Activated CD8-positive, alpha-beta T cell treated with anti-CD3 and anti-CD28 coated beads for 36 hours (primary cell): ENCODE results near the gene FIS1. TPM values are rescaled to one million over a fixed set of nuclear protein-coding genes. Genes with fewer than 3 reads are reported as not detected.
"Not testable (repeated sequence)": the region's sequence is repeated elsewhere in the genome, so short reads cannot be mapped to it uniquely, and the experiment has no call there.

ENCODE experiments used
- ATAC-seq: fragments of 200-7000 bp; cut with Tn5 transposase; one replicate; pipeline ENCODE4 v1.10.0; 2021; ENCODE audit warnings: mild to moderate bottlenecking, moderate library complexity
- CTCF ChIA-PET: fragments of 350-600 bp; sonication (Branson Sonifier 250); formaldehyde crosslinking; loops from one replicate; lab custom pipeline; 2021; ENCODE audit warnings: antibody characterized with exemption; lab: Charles Lee
- POLR2A ChIA-PET: fragments of 350-600 bp; sonication (Branson Sonifier 250); formaldehyde crosslinking; loops from one replicate; lab custom pipeline; 2021; ENCODE audit warnings: antibody characterized with exemption; lab: Charles Lee
- DNase-seq: peaks from one replicate; pipeline ENCODE4 v3.0.0-alpha.2; 2020
- H3K27ac Mint-ChIP-seq: one replicate; pipeline ENCODE4 v1.8.0; 2021; ENCODE audit warnings: mild to moderate bottlenecking, mixed read lengths
- H3K27me3 Mint-ChIP-seq: one replicate; pipeline ENCODE4 v1.8.0; 2021; ENCODE audit warnings: mixed read lengths
- H3K36me3 Mint-ChIP-seq: one replicate; pipeline ENCODE4 v1.8.0; 2021; ENCODE audit warnings: low read depth, mixed read lengths
- H3K4me1 Mint-ChIP-seq: one replicate; pipeline ENCODE4 v1.8.0; 2021; ENCODE audit warnings: low read depth, mixed read lengths
- H3K4me3 Mint-ChIP-seq: one replicate; pipeline ENCODE4 v1.8.0; 2021; ENCODE audit warnings: mild to moderate bottlenecking, moderate library complexity, mixed read lengths
- H3K9me3 Mint-ChIP-seq: one replicate; pipeline ENCODE4 v1.8.0; 2021; ENCODE audit warnings: mixed read lengths
- intact Hi-C: fragments of 100-400 bp; cut with micrococcal nuclease; formaldehyde crosslinking; loops from one replicate; pipeline ENCODE4 v1.10.0; 2022
- total RNA-seq, 2 experiments: library from RNA; stranded (reverse); gene quantifications; one replicate each; pipeline ENCODE4 v1.2.3, GENCODE V29; 2021
- TF ChIP-seq, protein P1 (sequence below): fragments of 200-600 bp; IDR thresholded peaks from one replicate; pipeline ENCODE4 v1.8.0; 2022; ENCODE audit warnings: antibody characterized with exemption, mild to moderate bottlenecking

Gene FIS1
- total RNA-seq, 2 experiments from 2014 or later = 86.5 to 96.8 TPM

DNA sequence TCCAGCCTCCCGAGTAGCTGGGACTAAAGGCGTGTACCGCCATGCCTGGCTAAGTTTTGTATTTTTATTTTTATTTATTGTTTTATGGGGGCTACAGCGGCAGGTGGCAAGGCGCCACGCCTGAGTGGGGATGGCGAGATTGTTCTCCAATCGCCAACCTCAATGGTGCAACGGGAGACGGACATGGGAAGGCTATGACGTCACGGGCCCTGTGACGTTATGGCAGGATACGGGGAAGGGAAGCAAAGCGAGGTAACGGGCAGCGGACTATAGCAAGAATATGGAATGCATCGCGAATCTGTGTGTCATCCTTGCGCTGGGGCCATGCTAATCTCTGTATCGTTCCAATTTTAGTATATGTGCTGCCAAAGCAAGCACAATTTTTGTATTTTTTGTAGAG lies 24.8 kb upstream of the FIS1 start:
- TF ChIP-seq, protein P1, sequence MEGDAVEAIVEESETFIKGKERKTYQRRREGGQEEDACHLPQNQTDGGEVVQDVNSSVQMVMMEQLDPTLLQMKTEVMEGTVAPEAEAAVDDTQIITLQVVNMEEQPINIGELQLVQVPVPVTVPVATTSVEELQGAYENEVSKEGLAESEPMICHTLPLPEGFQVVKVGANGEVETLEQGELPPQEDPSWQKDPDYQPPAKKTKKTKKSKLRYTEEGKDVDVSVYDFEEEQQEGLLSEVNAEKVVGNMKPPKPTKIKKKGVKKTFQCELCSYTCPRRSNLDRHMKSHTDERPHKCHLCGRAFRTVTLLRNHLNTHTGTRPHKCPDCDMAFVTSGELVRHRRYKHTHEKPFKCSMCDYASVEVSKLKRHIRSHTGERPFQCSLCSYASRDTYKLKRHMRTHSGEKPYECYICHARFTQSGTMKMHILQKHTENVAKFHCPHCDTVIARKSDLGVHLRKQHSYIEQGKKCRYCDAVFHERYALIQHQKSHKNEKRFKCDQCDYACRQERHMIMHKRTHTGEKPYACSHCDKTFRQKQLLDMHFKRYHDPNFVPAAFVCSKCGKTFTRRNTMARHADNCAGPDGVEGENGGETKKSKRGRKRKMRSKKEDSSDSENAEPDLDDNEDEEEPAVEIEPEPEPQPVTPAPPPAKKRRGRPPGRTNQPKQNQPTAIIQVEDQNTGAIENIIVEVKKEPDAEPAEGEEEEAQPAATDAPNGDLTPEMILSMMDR = no peak
- H3K27ac Mint-ChIP-seq = no peak overlapping the region
- DNase-seq (no peak), ATAC-seq (no peak)
- H3K4me1 Mint-ChIP-seq = no peaks in the 10 kb centered on the region
- POLR2A ChIA-PET = no interaction called here
- CTCF ChIA-PET = no interaction called here
- H3K27me3 Mint-ChIP-seq = peaks cover 10% of the 10 kb centered on the region
- intact Hi-C loops = no loop called here
- H3K36me3 Mint-ChIP-seq = no peaks in the 10 kb centered on the region
- H3K4me3 Mint-ChIP-seq = no peak overlapping the region
- no peaks in the 10 kb centered on the region for H3K9me3 Mint-ChIP-seq

GRCh38 chr7:101265622-101266516 lies 21.0 kb upstream of the FIS1 start:
- Mint-ChIP-seq H3K9me3 (no peaks in the 10 kb centered on the region), H3K27me3 (peaks cover 5% of the 10 kb centered on the region), H3K27ac (no peak overlapping the region), H3K36me3 (no peaks in the 10 kb centered on the region), H3K4me3 (no peak overlapping the region), H3K4me1 (no peaks in the 10 kb centered on the region)
- POLR2A ChIA-PET = no interaction called here
- CTCF ChIA-PET = interaction anchor here (0.7 to 1.5 kb wide), 3 partner anchors 21 to 50 kb away, joined by 3 read pairs; partner anchors contain the start of gene FIS1
- ATAC-seq (no peak), DNase-seq (no peak)
- intact Hi-C loops = no loop called here
- TF ChIP-seq, protein P1 = no peak

- H3K4me3 Mint-ChIP-seq, H3K27me3 Mint-ChIP-seq, H3K36me3 Mint-ChIP-seq, ATAC-seq, H3K27ac Mint-ChIP-seq, H3K9me3 Mint-ChIP-seq, DNase-seq, H3K4me1 Mint-ChIP-seq, intact Hi-C loops: not testable (repeated sequence)
- POLR2A ChIA-PET = interaction anchor here (1.3 kb wide), 1 partner anchor 14 kb away, joined by 3 read pairs; no protein-coding TSS in a partner anchor
- CTCF ChIA-PET = interaction anchor here (1.5 kb wide), 1 partner anchor 20 kb away, joined by 3 read pairs; the partner anchor contains the start of gene FIS1
Observed at GRCh38 chr7:101264102-101264706, 19.3 kb upstream of the FIS1 start.

GRCh38 chr7:101258243-101258731 lies 13.4 kb upstream of the FIS1 start:
- POLR2A ChIA-PET = no interaction called here
- Mint-ChIP-seq H3K9me3 (no peaks in the 10 kb centered on the region), H3K4me1 (no peaks in the 10 kb centered on the region), H3K27me3 (peaks cover 2% of the 10 kb centered on the region), H3K36me3 (no peaks in the 10 kb centered on the region), H3K4me3 (no peak overlapping the region), H3K27ac (no peak overlapping the region)
- TF ChIP-seq, protein P1 = no peak
- CTCF ChIA-PET = interaction anchor here (0.7 to 1.4 kb wide), 3 partner anchors 14 to 32 kb away, joined by 3 to 8 read pairs (median 4); no protein-coding TSS in a partner anchor
- DNase-seq (no peak), ATAC-seq (no peak)
- intact Hi-C loops = no loop called here

GRCh38 chr7:101255796-101256195 lies 10.9 kb upstream of the FIS1 start:
- Mint-ChIP-seq H3K4me3 (no peak overlapping the region), H3K27me3 (no peaks in the 10 kb centered on the region), H3K36me3 (peaks cover 9% of the 10 kb centered on the region), H3K4me1 (peaks cover 9% of the 10 kb centered on the region), H3K9me3 (no peaks in the 10 kb centered on the region), H3K27ac (no peak overlapping the region)
- DNase-seq = no peak
- TF ChIP-seq, protein P1 = no peak
- no peak for ATAC-seq
- ChIA-PET CTCF (interaction anchor here (1.0 to 4.9 kb wide), 2 partner anchors 27 to 63 kb away, joined by 3 to 20 read pairs; no protein-coding TSS in a partner anchor), POLR2A (interaction anchor here (1.5 kb wide), 1 partner anchor 12 kb away, joined by 4 read pairs; no protein-coding TSS in a partner anchor)
- intact Hi-C loops = no loop called here

DNA sequence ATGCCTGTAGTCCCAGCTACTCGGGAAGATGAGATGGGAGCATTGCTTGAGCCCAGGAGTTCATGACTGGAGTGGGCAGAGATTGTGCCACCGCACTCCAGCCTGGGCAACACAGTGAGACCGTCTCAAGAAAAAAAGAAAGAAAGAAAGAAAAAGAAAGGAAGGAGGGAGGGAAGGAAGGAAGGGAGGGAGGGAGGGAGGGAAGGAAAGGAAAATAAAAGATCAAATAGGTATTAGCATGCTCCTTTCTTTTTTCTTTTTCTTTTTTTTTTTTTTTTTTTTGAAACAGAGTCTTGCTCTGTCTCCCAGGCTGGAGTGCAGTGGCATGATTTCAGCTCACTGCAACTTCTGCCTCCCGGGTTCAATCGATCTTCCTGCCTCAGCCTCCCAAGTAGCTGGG lies 8.3 kb upstream of the FIS1 start:
- intact Hi-C loops, ATAC-seq, DNase-seq, H3K9me3 Mint-ChIP-seq, H3K27ac Mint-ChIP-seq, H3K27me3 Mint-ChIP-seq: not testable (repeated sequence)
- ChIA-PET POLR2A (interaction anchor here (2.3 kb wide), 1 partner anchor 9 kb away, joined by 9 read pairs; the partner anchor contains the start of gene FIS1), CTCF (interaction anchor here (1.7 to 4.9 kb wide), 3 partner anchors 9 to 35 kb away, joined by 8 to 20 read pairs (median 12); partner anchors contain the start of genes FIS1 and ZNHIT1)
- peaks cover 15% of the 10 kb centered on the region for H3K36me3 Mint-ChIP-seq
- H3K4me3 Mint-ChIP-seq = peak overlapping the region; percentile 91
- H3K4me1 Mint-ChIP-seq = peaks cover 19% of the 10 kb centered on the region
